ENCODE data around the gene GLYR1.

GLYR1 gene

GRCh38 chr16:4814046-4814445 lies 33.0 kb downstream of the GLYR1 start:
- H3K4me1 Mint-ChIP-seq (ENCODE audit: low read depth): no peaks in the 10 kb centered on the region
- peaks cover 8% of the 10 kb centered on the region for H3K36me3 Mint-ChIP-seq
- no peaks in the 10 kb centered on the region for H3K27me3 Mint-ChIP-seq
- no peaks in the 10 kb centered on the region for H3K9me3 Mint-ChIP-seq (ENCODE audit: low read depth)
- H3K27ac Mint-ChIP-seq: no peak overlapping the region
- H3K4me3 Mint-ChIP-seq: no peak overlapping the region

DNA sequence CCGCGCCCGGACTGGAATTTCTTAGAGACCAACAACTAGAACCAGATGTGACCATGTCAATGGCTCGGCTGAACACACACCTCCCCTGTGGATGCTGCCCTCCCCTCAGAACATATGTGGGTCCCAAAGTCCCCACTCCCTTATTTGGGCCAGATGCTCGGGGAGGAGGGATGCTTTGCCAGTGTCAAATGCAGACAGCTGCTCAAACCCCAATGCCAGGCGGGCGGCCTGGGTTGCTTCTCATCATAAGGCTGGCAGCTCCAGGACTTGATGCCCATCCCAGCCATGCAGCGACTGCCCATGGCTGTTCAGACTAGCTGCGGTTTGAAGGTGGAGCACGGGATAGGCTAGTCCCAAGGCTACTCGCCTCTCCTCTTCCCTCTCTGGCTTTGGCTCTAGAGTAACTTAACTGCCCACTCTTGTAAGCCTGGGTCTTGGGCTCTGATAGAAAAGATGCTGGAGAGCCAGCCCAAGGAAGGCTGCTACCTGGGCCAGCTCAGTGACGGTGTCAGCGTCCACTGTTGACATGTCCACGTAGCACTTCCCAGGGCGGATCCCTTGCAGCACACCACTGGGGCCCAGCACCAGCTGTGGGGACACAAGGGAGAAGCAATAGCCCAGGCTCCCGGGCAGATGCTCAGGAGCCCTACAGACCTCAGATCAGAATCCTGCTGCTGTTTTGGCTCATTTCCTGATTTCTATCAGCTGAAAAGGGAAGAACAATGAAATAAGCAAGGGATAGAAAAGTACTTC lies 33.7 kb downstream of the GLYR1 start:
- no peaks in the 10 kb centered on the region for H3K27me3 Mint-ChIP-seq
- peaks cover 4% of the 10 kb centered on the region for H3K36me3 Mint-ChIP-seq
- H3K27ac Mint-ChIP-seq: no peak overlapping the region

DNA sequence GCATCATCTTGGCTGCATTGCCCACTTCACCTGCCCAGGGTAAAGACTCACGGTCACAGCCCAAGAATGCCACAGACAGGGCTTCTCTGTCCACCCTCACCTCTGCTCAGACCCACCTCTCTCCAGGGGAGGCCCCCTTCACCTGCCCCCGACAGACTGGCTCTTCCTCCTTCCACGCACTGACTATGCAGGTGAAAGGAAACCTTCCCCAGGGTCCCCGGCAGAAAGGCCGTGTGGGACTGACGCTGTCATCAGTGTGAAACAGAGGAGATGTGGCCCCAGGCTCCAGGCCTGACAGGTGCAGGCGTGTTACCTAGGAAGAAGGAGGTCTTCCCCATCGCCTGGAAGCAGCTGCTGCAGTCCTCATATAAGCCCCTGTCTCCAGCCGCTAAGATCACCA lies 35.3 kb downstream of the GLYR1 start:
- Mint-ChIP-seq H3K27me3 (no peaks in the 10 kb centered on the region), H3K4me1 (ENCODE audit: low read depth) (no peaks in the 10 kb centered on the region), H3K9me3 (ENCODE audit: low read depth) (no peaks in the 10 kb centered on the region), H3K36me3 (peaks cover 7% of the 10 kb centered on the region), H3K27ac (peak overlapping the region; percentile 46), H3K4me3 (no peak overlapping the region)

More for the DNA sequence above, 33.7 kb downstream of the GLYR1 start:
- Mint-ChIP-seq H3K9me3 (ENCODE audit: low read depth) (no peaks in the 10 kb centered on the region), H3K4me1 (ENCODE audit: low read depth) (no peaks in the 10 kb centered on the region), H3K4me3 (no peak overlapping the region)

DNA sequence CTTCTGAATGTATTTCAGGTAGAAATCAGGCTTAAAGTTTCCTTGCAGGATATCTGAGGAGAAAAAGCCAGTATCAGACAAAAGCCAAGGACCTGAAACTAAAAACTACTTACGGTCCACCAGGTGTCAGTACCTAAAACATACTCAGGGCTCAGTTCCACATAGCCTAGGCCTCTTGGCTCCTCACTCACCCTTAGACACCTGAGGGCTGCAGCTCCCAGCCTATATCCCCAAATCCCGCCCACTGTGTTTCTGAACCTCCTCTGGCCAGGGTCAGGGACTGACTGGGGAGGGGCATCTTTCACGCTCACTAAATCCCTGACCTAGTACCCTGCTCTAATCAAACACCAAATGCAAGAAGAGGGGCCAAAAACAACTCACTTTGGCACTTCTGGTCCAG lies 35.8 kb downstream of the GLYR1 start:
- Mint-ChIP-seq H3K27ac (no peak overlapping the region), H3K4me1 (ENCODE audit: low read depth) (no peaks in the 10 kb centered on the region), H3K9me3 (ENCODE audit: low read depth) (no peaks in the 10 kb centered on the region), H3K4me3 (no peak overlapping the region), H3K36me3 (peaks cover 5% of the 10 kb centered on the region), H3K27me3 (no peaks in the 10 kb centered on the region)

GRCh38 chr16:4806280-4806679 lies 40.8 kb downstream of the GLYR1 start:
- Mint-ChIP-seq H3K27ac (no peak overlapping the region), H3K36me3 (peaks cover 2% of the 10 kb centered on the region), H3K4me3 (no peak overlapping the region), H3K4me1 (ENCODE audit: low read depth) (peaks cover 9% of the 10 kb centered on the region), H3K27me3 (no peaks in the 10 kb centered on the region), H3K9me3 (ENCODE audit: low read depth) (no peaks in the 10 kb centered on the region)

DNA sequence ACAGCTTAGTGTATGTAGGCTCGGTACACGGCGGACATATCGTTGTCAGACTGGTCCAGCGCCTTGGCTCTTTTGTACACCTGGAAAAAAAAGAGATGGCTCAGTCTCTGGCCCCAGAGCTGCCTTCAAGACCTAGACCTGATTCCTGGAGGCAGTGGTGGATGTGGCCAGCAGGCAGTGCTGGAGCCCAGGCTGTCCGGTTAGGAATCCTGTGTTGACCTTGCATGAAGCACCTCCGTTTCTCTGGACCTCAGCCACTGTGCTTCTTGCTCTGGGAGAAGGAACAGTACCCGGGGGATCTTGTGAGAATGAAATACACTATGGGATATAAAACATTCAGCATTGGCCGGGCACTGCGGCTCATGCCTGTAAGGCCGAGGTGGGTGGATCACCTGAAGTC lies 41.9 kb downstream of the GLYR1 start:
- H3K4me3 Mint-ChIP-seq: no peak overlapping the region
- H3K36me3 Mint-ChIP-seq: peaks cover 2% of the 10 kb centered on the region
- no peaks in the 10 kb centered on the region for H3K27me3 Mint-ChIP-seq
- H3K27ac Mint-ChIP-seq: no peak overlapping the region
- no peaks in the 10 kb centered on the region for H3K9me3 Mint-ChIP-seq (ENCODE audit: low read depth)
- H3K4me1 Mint-ChIP-seq (ENCODE audit: low read depth): peaks cover 15% of the 10 kb centered on the region

DNA sequence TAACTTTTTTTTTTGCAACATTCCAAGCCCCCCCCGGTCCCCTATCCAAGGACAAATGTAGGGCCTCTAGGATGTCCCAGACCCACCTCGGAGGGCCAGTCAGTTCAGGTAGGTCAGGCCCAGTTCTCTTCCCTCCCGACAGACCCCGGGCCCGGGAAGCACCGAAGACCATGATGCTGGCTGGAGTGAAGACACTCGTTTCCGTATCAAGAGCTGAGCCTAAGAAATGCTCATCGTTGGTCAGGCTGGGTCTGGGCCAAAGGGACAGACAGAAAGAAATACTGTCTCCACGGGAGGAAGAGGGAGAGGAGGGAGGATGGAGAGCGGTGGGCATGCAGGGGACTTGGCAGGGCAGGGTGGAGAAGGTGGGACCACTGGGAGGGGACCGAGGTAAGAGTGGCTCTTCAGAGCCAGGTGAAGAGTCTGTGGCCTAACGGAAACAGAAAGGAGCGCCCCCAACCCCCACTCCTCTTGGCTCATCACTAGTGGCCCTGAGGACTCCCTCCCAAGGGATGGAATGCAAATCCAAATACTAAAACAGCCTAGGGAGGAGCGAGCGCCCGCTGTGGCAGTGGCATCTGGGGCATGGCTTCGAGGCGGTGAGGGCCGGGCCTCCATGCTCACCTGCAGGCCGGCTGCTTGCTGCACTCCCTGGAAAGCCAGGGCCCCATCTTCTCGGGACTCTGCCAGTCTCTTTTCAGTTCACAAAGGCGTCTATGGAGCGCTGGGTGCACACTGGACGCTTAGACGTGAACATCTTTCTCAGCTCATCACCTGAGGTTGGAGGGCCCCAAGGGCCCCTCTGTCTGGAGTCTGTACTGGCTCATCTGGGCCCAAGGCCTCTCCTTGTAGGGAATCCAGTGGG lies 43.0 kb downstream of the GLYR1 start:
- Mint-ChIP-seq H3K27me3 (no peaks in the 10 kb centered on the region), H3K36me3 (peaks cover 2% of the 10 kb centered on the region), H3K4me3 (peak overlapping the region; percentile 42), H3K27ac (peak overlapping the region; percentile 46), H3K4me1 (ENCODE audit: low read depth) (peaks cover 15% of the 10 kb centered on the region), H3K9me3 (ENCODE audit: low read depth) (no peaks in the 10 kb centered on the region)

GRCh38 chr16:4803401-4803844 lies 43.7 kb downstream of the GLYR1 start:
- Mint-ChIP-seq H3K4me3 (peak overlapping the region; percentile 76), H3K4me1 (ENCODE audit: low read depth) (peaks cover 15% of the 10 kb centered on the region), H3K27me3 (no peaks in the 10 kb centered on the region), H3K27ac (peak overlapping the region; percentile 46), H3K36me3 (peaks cover 2% of the 10 kb centered on the region), H3K9me3 (ENCODE audit: low read depth) (no peaks in the 10 kb centered on the region)

DNA sequence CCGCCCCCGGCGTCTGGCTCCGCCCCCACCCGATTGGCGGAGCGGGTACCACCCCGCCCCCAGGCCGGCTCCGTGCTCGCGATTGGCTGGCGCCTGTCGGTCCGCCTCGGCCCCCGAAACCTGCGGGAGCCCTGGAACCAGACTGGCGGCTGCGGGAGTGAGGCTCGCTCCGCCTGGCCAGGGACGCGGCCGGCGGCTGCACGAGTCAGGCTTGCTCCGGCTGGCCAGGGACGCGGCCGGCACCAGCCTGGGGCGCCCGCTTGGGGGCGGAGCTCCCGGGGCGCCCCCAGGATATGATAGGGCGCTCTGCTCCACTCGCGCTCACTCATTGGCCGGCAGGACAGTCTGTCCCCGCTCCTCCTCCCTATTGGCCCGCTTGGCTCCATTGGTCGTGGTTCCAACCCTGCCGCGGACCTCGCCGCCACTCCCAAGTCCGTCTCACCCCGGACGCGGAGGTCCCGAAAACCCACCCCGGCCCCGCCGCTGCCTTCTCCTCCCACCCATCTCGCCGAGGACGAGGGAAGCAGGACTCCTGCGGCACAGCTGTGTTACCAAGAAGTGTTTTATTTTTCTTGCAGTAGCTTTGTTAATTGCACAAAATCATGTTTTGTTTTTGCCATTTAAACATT lies 44.3 kb downstream of the GLYR1 start:
- peaks cover 2% of the 10 kb centered on the region for H3K36me3 Mint-ChIP-seq
- peaks cover 15% of the 10 kb centered on the region for H3K4me1 Mint-ChIP-seq (ENCODE audit: low read depth)
- H3K27ac Mint-ChIP-seq: no peak overlapping the region
- peak overlapping the region; percentile 76 for H3K4me3 Mint-ChIP-seq
- H3K27me3 Mint-ChIP-seq: no peaks in the 10 kb centered on the region
- H3K9me3 Mint-ChIP-seq (ENCODE audit: low read depth): no peaks in the 10 kb centered on the region

DNA sequence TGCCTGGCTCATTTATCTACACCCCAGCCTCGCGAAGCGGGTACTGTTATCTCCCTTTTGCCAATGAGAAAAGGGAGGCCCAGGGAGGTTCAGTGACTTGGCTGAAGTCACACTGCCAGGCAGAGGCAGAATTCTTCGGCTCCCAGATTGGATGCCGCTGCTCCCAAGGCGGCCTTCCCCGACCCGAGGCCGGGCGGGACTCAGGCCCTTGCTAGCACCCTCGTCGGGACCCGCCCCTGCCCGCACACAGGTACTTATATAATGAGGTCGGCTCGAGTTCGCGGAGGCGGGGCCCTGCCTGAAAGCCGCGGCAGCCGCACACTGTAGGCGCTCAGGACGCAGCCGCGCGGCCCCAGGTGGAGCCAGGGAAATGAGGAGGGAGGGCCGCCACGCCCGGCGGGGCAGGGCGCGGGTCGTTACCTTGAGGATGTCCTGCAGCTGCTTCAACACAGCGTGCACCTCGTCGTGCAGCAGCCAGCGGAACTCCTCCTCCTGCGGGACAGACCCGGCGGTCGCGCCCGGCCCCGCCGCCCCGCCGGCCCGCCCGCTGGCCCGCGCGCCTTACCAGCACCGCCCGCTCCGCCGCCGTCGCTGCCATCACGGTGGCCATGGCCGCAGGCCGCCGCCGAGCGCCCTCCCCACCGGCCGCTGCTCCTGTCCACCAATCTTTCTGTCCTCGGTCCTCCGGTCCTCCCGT lies 45.0 kb downstream of the GLYR1 start, which contains the start of gene ROGDI:
Gene ROGDI, minus strand, starts transcription at position 672 of the 697 bp plus-strand sequence. Its CDS starts 62 bp downstream, at position 610.
- Mint-ChIP-seq H3K36me3 (no peaks in the 10 kb centered on the region), H3K4me3 (peak within 1 kb of the TSS; percentile 82), H3K4me1 (ENCODE audit: low read depth) (peaks cover 15% of the 10 kb centered on the region), H3K27ac (peak within 1 kb of the TSS; percentile 46), H3K27me3 (no peaks in the 10 kb centered on the region), H3K9me3 (ENCODE audit: low read depth) (no peaks in the 10 kb centered on the region)

DNA sequence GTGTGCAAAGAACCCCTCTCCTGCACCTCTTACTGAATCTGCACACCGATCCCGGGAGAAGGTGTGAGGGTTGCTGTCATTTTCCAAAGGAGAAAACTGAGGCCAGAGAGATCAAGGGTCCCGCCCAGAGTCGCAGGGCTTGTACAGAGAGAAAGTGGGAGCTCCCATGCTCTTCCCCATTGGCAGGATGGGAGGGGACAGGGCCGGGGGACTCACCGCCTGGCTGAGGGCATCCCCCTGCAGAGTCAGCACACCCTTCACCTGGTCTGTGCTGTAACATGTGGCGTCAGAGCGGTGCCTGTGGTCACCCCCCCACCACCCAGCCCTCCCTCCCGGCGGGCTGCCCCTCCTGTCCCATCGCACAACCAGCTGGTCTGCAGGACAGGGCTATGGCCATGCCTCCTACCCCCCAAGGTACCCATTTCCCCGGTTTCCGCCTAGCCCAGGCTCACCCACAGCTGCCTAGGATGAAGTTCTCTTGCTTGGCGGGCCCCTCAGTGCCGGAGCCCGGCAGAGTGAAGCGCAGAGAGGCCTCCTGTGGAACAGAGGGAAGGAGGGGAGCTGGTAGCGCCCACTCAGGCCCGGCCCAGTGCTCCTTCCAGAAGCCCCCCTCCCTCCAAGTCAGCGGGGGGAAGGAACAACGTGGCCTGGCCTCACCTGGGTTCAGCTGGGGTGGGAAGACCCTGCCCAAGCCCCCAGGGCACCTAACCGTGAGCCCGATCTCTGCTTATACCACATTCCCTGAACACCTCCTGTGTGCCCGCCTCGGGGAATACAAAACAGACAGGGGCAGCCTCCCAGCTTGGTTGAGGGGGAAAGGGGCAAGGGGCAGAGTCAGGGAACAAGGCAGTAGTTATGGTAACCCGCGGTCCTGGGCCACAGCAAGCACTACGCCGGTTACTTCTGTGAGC lies 45.8 kb downstream of the GLYR1 start:
- Mint-ChIP-seq H3K36me3 (no peaks in the 10 kb centered on the region), H3K4me3 (peak overlapping the region; percentile 82), H3K27me3 (no peaks in the 10 kb centered on the region), H3K27ac (no peak overlapping the region), H3K9me3 (ENCODE audit: low read depth) (no peaks in the 10 kb centered on the region), H3K4me1 (ENCODE audit: low read depth) (peaks cover 15% of the 10 kb centered on the region)

GRCh38 chr16:4800290-4801041 lies 46.6 kb downstream of the GLYR1 start:
- Mint-ChIP-seq H3K27ac (no peak overlapping the region), H3K9me3 (ENCODE audit: low read depth) (no peaks in the 10 kb centered on the region), H3K4me3 (peak overlapping the region; percentile 18), H3K36me3 (no peaks in the 10 kb centered on the region), H3K4me1 (ENCODE audit: low read depth) (peaks cover 15% of the 10 kb centered on the region), H3K27me3 (no peaks in the 10 kb centered on the region)

GRCh38 chr16:4799171-4799855 lies 47.8 kb downstream of the GLYR1 start:
- no peaks in the 10 kb centered on the region for H3K9me3 Mint-ChIP-seq (ENCODE audit: low read depth)
- H3K4me1 Mint-ChIP-seq (ENCODE audit: low read depth): peaks cover 15% of the 10 kb centered on the region
- H3K4me3 Mint-ChIP-seq: no peak overlapping the region
- H3K27me3 Mint-ChIP-seq: no peaks in the 10 kb centered on the region
- no peaks in the 10 kb centered on the region for H3K36me3 Mint-ChIP-seq
- no peak overlapping the region for H3K27ac Mint-ChIP-seq

All from activated naive CD8-positive, alpha-beta T cell (primary cell).